Gastroesophageal sphincter (tissue), 4 donors: ENCODE data around the gene VTI1A. TPM values are rescaled to one million over a fixed set of nuclear protein-coding genes. Genes with fewer than 3 reads are reported as not detected.

Source experiments
- small RNA-seq, 4 donors: library from RNA; depleted of rRNA; stranded (forward); fragments of <200 nt; gene quantifications; one replicate each; pipeline ENCODE3, GENCODE V24; 2016
- total RNA-seq, 4 donors: library from RNA; depleted of rRNA; stranded (reverse); fragments of >200 nt; gene quantifications; one replicate each; pipeline ENCODE4 v1.1.0, GENCODE V29; 2016

The VTI1A gene
- total RNA-seq, 4 donors from 2014 or later: 19.6 to 81.9 (median 43.1) TPM

Small RNA genes lying within 50 kb of the gene (small RNA-seq; reads per million reads assigned to genes)
- gene AC022018.1 (0 reads per million in 4 donors), gene MIR4295 (0 reads per million in 4 donors)

Other genes with a start within 250 kb of the VTI1A start
- not detected for gene TECTB, start 163.8 kb upstream of the VTI1A start, total RNA-seq
- 10 to 100 TPM in 1 of 4 donors, 1 to 10 TPM in 3; 2.0 to 14.6 (median 9.8) TPM for gene ACSL5, start 73.1 kb upstream of the VTI1A start, total RNA-seq
- gene ZDHHC6, start 301 bp upstream of the VTI1A start, total RNA-seq: 10 to 100 TPM; 12.0 to 28.2 (median 21.4) TPM